HG03565 (cell line): ENCODE data around the gene ENAM.

Experiments
- ATAC-seq: cut with Tn5 transposase; IDR thresholded peaks from one replicate; pipeline ENCODE4 v1.9.1; 2021; ENCODE audit warnings: mild to moderate bottlenecking, moderate library complexity; ENCODE audit not compliant: unreplicated experiment

The ENAM gene, protein sequence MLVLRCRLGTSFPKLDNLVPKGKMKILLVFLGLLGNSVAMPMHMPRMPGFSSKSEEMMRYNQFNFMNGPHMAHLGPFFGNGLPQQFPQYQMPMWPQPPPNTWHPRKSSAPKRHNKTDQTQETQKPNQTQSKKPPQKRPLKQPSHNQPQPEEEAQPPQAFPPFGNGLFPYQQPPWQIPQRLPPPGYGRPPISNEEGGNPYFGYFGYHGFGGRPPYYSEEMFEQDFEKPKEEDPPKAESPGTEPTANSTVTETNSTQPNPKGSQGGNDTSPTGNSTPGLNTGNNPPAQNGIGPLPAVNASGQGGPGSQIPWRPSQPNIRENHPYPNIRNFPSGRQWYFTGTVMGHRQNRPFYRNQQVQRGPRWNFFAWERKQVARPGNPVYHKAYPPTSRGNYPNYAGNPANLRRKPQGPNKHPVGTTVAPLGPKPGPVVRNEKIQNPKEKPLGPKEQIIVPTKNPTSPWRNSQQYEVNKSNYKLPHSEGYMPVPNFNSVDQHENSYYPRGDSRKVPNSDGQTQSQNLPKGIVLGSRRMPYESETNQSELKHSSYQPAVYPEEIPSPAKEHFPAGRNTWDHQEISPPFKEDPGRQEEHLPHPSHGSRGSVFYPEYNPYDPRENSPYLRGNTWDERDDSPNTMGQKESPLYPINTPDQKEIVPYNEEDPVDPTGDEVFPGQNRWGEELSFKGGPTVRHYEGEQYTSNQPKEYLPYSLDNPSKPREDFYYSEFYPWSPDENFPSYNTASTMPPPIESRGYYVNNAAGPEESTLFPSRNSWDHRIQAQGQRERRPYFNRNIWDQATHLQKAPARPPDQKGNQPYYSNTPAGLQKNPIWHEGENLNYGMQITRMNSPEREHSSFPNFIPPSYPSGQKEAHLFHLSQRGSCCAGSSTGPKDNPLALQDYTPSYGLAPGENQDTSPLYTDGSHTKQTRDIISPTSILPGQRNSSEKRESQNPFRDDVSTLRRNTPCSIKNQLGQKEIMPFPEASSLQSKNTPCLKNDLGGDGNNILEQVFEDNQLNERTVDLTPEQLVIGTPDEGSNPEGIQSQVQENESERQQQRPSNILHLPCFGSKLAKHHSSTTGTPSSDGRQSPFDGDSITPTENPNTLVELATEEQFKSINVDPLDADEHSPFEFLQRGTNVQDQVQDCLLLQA

DNA sequence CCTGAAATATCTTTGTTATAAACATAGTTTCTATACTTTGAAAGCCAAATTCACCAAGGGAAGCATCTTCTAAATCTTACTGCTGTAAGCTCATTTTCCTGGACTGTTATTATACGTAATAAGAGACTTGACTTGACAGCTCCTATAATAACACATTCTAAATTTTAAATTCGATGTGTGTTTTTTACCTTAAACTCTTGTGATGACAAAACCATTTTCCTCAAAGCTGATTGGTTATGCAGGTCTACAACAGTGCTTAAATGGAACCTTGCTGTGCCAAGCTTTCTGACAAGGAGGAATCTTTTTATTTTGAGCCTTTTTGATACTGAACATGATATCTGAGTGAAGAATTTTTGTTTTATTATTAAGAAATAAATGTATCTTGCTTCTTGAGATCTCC is at the start of gene ENAM:
Gene ENAM, plus strand, starts transcription at position 301 of the 400 bp plus-strand sequence. CDS start 757 bp downstream, outside the sequence.
- ATAC-seq = no peak

DNA sequence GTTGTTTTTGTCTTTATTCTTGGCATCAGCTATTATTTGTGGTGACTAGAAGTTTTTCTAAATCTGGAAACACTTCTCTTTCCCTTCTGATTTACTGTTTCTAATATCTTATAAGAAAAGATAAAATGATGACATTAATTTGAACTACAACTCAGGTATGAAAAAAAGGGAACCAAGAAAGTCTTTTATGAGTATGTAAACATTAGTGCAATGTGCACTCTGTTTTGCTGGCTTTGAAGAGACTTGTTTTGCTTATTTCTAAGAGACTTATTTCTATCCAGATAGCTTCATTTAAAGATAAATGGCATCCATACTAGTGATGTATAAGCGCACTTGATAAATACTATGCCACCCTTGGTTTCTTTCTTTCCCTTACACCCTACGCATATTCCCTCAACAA is 46.6 kb upstream of the ENAM start:
- no peak for ATAC-seq

DNA sequence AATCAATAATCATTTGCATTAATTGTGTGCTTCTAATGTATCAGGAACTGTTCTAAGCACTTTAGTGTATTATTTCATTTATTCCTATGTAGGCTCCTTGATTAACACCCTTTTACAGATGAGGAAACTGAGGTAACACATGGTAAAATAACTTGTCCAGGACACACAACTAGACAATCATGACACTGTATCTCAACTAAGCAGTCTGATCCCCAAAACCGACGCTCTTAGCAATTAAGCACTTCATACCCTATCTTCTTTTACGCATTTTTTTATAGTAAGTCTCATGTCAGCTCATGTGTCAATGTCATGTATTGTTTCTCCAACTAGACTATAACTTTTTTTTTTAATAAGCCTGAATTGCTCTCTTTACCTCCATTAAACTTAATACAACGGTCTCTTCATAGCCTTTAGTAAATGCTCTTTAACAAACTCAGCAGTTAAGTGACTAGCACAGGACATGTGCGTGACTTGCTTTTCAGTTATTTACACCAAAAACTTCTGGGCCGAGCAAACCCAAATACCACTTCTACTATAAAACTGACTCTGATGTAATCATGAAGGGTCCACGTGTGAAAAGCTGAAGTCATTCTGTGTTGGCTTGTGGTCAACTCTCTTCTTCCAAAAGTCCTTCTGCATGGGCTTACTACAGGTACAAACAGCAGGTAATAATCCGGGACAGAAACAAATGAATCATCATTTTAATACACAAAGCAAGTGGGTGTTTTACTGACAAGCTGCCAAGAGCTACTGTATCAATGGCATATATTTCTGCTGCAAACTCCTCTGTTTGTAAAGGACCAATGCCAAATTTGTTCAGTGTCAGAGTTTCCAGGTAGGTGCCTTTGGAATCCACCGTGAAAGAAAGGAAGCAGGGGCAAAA is 44.4 kb upstream of the ENAM start:
- no peak for ATAC-seq

DNA sequence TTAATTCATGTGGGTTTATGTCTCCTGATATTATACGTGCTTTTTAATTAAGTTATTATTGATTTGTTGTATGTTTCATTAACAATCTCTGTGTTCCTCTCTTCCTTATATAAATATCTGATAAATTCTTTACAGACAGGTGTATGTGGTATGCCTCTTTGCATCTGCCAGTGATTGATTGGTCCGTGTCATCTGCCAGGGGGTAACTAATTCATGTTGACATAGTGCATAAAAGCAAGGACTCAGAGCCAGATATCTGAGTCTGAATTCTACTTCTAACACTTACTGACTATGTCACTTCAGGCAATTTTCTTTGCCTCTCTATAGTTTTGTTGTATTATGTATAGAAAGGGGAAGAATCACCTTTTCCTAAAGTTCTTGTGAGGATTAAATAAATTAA is 41.7 kb upstream of the ENAM start:
- ATAC-seq = no peak

DNA sequence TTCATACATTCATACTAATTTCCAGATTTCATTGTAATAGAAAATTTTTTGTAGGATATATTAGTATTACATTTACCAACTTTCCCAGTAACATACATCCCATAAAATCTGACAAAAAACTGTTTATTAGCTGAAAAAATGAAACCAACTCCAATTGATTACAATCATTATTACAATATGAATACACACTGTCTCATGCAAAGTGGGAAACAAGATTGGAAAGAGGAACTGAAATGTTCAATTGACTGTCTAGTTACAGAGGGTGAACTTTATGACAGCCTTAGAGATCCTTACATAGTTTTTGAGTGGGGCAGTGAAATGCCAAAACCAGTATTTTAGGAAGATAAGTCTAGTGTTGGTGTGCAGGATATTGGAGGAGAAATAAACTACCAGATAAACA is 38.8 kb upstream of the ENAM start:
- peak; percentile 98 for ATAC-seq

DNA sequence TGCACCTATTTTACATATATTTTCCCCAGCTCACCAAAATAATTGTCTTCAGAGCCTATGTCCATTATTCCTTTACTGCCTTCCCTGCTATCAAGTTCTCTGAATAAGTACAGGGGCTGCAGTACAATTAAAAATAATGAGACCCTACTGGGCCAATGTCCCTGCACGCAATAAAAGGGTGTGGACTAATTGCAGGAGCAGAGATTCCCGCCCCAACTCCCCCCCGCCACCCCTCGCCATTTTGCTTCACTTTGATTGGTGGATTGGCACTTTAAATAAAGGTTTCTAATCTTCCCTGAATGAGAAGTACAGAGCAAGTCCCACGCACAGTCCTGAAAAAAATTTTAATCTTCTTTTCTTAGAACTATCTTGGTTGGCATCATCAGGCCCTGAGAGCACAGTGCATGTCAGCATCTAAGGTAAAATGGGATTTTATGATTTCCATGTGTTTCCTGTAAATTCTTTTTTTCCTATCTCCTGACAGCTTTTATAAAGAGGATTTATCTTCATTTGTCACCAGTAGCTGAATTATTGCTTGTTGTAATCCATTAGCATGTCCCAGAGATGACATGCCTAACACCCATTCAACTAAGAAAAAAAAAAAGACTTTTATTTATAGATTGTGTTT is 36.5 kb upstream of the ENAM start, which contains the start of gene AMBN:
Gene AMBN, plus strand, starts transcription at position 302 of the 628 bp plus-strand sequence. Its CDS starts 103 bp downstream, at position 405.
- ATAC-seq = no peak

DNA sequence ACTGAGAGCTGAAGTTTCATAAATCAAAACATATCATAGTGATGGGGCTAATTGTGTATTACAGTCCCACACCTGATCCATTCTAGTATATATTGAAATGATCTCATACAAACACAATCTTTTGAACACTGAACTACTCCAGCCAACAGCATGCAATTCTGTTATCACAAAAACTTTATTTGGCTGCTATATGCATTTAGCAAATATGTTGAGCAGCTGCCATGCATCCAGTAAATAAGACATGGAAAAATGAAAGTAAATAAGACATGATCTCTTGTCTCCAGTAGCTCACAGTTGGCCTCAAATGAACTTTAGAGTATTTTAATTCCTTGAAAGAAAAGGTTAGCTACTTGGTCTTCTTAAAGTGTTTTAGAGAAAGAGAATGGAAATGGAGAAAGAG is 34.3 kb upstream of the ENAM start:
- no peak for ATAC-seq

DNA sequence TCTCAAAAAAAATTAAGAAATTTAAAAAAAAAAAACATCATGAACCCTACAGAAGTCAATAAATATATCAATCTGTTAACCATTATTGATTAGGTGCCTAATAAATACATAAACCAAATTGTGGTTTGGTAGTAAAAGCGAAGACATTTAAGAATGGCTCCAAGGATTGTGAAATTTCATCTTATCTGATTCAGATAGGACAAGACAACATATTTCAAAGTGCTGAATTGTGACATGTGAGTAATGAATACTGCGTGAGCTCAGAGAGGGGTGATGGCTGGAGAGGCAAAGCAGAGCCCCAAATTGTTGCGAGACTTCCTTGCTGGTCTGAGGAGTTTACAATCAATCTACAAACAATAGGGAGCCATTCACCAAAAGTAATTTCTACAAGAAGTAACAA is 28.2 kb upstream of the ENAM start:
- no peak for ATAC-seq

DNA sequence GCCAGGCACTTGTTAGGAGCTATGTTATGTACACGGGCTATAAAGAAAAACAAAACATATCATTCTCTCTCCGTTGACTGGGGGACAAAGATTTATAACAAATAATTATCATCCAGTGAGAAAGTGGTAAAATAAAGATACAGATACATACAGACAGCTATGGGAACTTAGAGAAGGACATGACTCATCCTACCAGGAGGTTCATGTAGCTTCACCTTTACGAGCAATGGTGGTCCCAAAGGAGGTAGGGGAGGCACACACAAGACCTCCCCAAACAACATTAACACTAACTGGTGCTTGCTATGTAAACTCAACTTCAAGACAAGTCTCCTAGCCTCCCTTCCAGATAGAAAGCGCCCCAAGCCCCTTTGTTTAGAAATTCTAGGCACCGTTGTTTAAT is 27.6 kb upstream of the ENAM start:
- ATAC-seq = no peak

DNA sequence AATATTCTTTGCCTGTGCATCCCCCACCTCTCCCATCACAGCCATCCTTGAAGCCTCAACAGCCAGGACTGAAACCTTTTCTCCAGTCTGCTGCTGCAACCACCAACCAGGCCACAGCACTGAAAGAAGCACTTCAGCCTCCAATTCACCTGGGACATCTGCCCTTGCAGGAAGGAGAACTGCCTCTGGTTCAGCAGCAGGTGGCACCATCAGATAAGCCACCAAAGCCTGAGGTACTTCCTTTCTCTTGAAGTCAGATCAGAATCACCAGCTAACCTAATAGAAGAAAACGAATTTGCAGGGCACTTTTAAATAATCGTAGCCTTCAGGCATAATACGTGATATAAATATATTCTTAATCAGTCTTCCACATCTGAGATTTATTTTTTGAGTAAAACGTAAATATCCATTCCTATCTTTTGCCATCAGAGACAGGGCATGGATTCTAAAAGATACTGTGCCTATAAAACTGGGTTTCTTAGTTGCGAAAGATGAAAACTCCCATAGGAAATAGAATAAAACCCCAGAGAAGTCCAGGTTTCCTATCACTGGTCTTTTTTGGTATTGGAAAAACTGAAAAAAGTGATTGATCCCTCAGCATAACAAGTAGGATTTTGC is 27.0 kb upstream of the ENAM start:
- ATAC-seq = peak; percentile 94

DNA sequence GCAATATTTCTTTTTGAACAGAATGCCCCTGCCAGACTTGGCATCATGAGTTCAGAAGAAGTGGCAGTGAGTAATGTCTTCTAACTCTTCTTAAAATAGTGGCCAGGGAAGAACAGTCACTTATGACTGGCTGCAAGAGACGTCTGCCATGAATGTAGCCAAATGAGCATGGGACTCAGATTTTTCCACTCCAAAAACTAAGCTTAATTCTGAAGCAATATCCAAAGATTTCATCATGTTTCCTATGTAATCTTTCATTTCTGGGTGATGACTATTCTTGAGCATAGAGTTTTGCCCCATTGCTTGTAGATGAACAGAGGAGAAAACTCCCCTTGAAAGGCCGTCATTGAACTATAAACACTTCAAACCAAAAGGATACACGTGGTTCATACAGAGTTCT is 24.7 kb upstream of the ENAM start:
- no peak for ATAC-seq

DNA sequence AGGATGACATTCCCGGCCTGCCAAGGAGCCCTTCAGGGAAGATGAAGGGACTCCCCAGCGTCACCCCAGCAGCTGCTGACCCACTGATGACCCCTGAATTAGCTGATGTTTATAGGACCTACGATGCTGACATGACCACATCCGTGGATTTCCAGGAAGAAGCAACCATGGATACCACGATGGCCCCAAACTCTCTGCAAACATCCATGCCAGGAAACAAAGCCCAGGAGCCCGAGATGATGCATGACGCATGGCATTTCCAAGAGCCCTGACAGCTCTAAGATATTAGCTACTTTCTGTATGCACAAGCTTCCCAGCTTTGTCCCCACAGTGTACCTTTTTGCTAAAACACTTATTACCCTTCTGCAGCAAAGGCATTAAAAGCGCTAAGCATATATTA is 22.1 kb upstream of the ENAM start:
- no peak for ATAC-seq

DNA sequence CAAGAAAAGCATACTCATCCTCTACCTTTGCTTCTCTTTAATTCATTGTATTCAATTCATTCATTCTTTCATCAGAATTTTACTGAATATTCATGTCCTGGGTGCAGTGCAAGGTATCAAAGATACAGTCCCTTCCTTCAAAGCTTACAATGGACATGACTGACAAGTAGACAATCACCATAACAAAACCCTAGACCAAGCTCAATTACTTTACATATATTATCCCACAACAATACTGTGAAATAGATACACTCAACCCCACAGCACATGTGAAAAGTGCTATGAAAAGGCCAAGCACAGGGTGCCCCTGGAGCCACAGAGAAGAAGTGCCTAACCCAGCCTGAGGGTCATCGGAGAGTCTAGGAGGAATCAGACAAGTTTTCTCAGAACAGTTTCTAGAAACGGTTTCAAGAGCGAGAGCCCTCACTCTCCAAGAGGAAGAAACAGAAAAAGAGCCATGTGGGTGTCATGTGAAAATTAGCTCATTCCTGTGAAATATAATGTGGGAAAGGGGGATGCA is 21.1 kb upstream of the ENAM start:
- ATAC-seq = no peak

DNA sequence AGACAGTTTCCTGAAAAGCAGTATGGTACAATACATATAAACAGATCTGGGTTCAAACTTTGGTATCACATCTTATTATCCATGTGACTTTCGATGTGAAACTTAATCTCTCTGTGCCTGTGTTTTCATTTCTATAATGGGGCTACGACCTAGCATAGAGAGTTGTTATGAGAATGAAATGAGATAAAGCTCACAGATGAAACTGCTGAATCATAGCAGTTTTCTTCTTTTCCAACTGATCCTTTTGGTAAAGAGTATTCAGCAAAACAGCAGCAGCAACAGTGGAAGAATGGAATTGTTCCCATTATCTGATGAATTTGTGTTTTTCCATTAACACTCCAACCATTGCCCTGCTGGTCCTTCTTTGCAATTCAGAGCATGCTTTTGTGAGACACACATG is 20.2 kb upstream of the ENAM start:
- no peak for ATAC-seq

DNA sequence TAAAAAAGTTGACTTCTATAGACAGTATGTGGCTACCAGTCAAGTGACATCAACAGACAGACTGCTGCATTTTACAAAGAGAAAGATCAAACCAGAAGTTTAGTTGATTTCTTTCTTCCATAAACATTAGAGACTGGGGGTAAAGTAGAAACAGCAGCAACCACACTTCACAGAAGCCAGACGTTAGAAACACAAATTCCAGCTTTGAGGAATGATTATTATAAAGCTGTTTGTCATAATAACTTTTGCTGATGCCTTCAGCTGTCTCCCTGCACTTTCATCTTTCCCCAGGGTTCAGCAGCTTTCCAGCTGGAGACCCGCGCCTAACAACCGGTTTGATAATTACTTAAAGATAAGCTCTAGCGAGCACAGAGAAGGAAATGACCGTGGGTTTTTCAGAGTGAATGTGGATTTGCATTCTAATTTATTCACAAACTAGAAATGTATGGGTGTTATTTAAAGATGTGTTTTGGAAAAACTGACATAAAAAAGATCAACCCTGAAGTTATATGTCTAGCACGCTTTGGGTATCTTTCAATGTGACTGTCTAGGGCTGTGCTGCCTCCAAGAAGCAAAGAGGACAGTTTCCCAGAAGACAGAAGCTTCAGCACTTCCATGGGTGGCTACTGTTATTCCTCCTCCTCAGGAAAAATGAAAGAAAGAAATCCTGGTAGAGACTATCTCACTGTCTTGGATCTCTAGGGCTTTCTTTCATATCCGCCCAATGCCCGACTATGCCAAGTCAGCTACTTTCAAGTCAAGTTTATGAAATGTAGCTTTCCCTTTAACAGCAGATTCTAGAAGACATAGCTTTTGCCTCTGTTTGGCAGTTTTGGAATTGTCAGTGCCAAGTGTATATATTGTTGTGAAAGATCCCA is 15.0 kb upstream of the ENAM start:
- ATAC-seq = no peak

DNA sequence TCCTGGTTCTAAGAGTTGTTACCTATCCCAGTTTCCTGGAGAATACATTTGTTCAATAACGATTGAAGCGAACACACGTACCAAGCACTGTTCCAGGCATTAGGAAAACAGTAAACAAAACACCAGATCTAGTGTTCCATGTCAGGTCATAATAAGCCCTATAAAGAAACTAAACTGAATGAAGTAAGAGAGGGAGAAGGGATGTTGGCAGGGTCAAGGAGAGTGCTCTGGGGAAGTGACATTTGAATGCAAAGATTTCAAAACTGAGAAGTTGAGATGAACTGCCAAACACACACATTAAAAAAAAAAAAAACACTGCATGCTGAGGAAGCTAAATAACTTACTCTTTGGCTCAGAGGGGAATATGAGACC is 14.4 kb upstream of the ENAM start:
- ATAC-seq = no peak

DNA sequence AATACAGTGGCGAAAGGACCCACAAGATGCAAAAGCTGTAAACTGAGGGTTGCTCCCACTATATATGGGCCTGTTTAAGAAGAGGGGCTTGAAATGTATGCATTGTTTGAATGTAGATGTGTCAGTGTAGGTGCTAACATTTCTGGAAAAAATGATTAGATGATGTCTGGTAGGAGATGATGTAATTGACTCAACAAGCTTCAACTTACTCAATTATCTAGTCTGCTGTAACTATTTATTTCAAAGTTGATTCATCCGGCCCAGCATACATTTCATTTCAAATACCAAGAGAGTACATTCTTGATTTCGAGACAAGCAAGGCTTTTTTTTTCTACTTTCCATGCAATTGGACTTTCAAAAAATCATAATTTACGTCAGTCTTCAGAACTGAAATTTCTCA is 9.3 kb upstream of the ENAM start:
- ATAC-seq = no peak

DNA sequence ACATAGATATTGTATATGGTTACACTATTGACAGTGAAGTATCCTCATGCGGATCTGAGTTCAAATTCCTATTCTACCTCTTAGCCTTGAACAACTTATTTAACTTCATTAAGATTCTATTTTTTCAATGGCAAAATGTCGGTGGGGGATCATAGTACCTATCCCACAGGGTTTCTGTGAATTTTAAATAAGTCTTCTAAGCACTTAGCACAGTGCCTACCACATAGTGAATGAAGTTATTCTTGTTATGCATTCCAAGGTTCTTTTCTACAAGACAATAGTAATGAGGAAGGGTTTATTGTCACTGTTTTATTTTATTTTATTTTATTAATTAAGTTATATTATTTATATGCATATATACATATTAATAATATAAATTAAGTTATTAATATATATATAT is 8.8 kb upstream of the ENAM start:
- ATAC-seq = no peak
